SK-N-SH (cell line): Measurements from ENCODE around the gene IL32. TPM values are rescaled to one million over a fixed set of nuclear protein-coding genes. Genes with fewer than 3 reads are reported as not detected.

Source experiments
- CTCF ChIA-PET: fragments of 300-600, 350-600 bp; formaldehyde crosslinking; extraction: SDS; loops from one replicate; lab custom pipeline; 2021; lab: Yijun Ruan, JAX
- POLR2A ChIA-PET: fragments of 350-600 bp; sonication (Branson Sonifier 250); formaldehyde crosslinking; extraction: SDS; loops from one replicate; lab custom pipeline; 2020; ENCODE audit warnings: antibody characterized with exemption, inconsistent platforms; lab: Yijun Ruan, JAX
- DNase-seq: peaks from one replicate; pipeline ENCODE4 v3.0.0; 2012
- H2AFZ ChIP-seq: fragments of 200-600 bp; sonication (generic); 2 replicates; pipeline ENCODE4 v1.8.1; 2016; ENCODE audit warnings: antibody characterized with exemption, mild to moderate bottlenecking, low read depth
- H3F3A ChIP-seq: fragments of 200-600 bp; sonication (generic); replicated peaks from 2 replicates; pipeline ENCODE3; 2016; ENCODE audit warnings: antibody characterized with exemption, mild to moderate bottlenecking; ENCODE audit not compliant: insufficient read depth
- H3K27ac ChIP-seq, 2 experiments: fragments of 200-500 bp in 1 of 2; fragments of 200-600 bp in 1 of 2; sonication (Bioruptor generic) in 1 of 2; sonication (generic), shearing (Covaris generic) in 1 of 2; 2 replicates each; pipeline versions ENCODE4 v1.5.1 to v1.6.1; 2014 to 2016; ENCODE audit warnings: low read depth in 2 of 2, inconsistent platforms in 1 of 2, low read length in 1 of 2, mild to moderate bottlenecking in 1 of 2, mixed read lengths in 1 of 2
- H3K27me3 ChIP-seq: fragments of 200-600 bp; sonication (generic), shearing (Covaris generic); 2 replicates; pipeline ENCODE4 v1.6.1; 2016; ENCODE audit warnings: mixed run types; ENCODE audit not compliant: insufficient read depth
- H3K36me3 ChIP-seq, 2 experiments: fragments of 200-500 bp in 1 of 2; fragments of 200-600 bp in 1 of 2; sonication (Bioruptor generic) in 1 of 2; sonication (generic) in 1 of 2; replicated peaks in 1 of 2; 2 replicates each; pipeline versions ENCODE3 to v1.5.1; 2014 to 2016; ENCODE audit warnings: low read length in 1 of 2, mild to moderate bottlenecking in 1 of 2; ENCODE audit not compliant: insufficient read depth in 2 of 2, control insufficient read depth in 1 of 2
- H3K4me1 ChIP-seq, 2 experiments: fragments of 200-500 bp in 1 of 2; fragments of 200-600 bp in 1 of 2; sonication (Bioruptor generic) in 1 of 2; sonication (generic), shearing (Covaris generic) in 1 of 2; 2 replicates each; pipeline versions ENCODE4 v1.5.1 to v1.6.1; 2014 to 2016; ENCODE audit warnings: low read depth in 1 of 2, low read length in 1 of 2, mixed run types in 1 of 2; ENCODE audit not compliant: insufficient read depth in 2 of 2, control insufficient read depth in 1 of 2
- H3K4me2 ChIP-seq: fragments of 200-600 bp; sonication (generic), shearing (Covaris generic); 2 replicates; pipeline ENCODE4 v1.6.1; 2017; ENCODE audit warnings: mixed run types
- H3K4me3 ChIP-seq, 2 experiments: fragments of 200-500 bp in 1 of 2; fragments of 200-600 bp in 1 of 2; sonication (Bioruptor generic) in 1 of 2; sonication (generic), shearing (Covaris generic) in 1 of 2; 2 replicates each; pipeline versions ENCODE4 v1.5.1 to v1.8.1; 2014 to 2016; ENCODE audit warnings: low read depth in 2 of 2, inconsistent platforms in 1 of 2, low read length in 1 of 2, mild to moderate bottlenecking in 1 of 2, mixed read lengths in 1 of 2, moderate library complexity in 1 of 2
- H3K79me2 ChIP-seq: fragments of 200-600 bp; sonication (generic); 2 replicates; pipeline ENCODE4 v1.8.1; 2017; ENCODE audit warnings: mild to moderate bottlenecking; ENCODE audit not compliant: insufficient read depth
- H3K9ac ChIP-seq: fragments of 200-600 bp; sonication (generic); 2 replicates; pipeline ENCODE4 v1.6.1; 2017; ENCODE audit warnings: mixed run types
- H3K9me2 ChIP-seq: fragments of 200-600 bp; sonication (generic); 2 replicates; pipeline ENCODE4 v1.6.1; 2017; ENCODE audit warnings: mixed run types
- H3K9me3 ChIP-seq: fragments of 200-600 bp; sonication (generic); 2 replicates; pipeline ENCODE4 v1.6.1; 2017; ENCODE audit warnings: mixed run types, mild to moderate bottlenecking, moderate library complexity
- H4K20me1 ChIP-seq: fragments of 200-600 bp; sonication (generic); 2 replicates; pipeline ENCODE4 v1.6.1; 2017; ENCODE audit warnings: mild to moderate bottlenecking, mixed run types; ENCODE audit not compliant: insufficient read depth
- EP300 ChIP-seq, 2 experiments: IDR thresholded peaks; 2 replicates each; pipeline versions ENCODE4 v1.4.0 to v1.6.1; 2012; ENCODE audit warnings: borderline replicate concordance in 1 of 2, low read depth in 1 of 2, low read length in 1 of 2
- EZH2phosphoT487 ChIP-seq: fragments of 200-600 bp; sonication (generic); IDR thresholded peaks from 2 replicates; pipeline ENCODE4 v1.6.1; 2017; ENCODE audit warnings: low read depth, mixed run types, mild to moderate bottlenecking, antibody characterized with exemption, moderate library complexity, borderline replicate concordance
- FOXJ3 ChIP-seq: sonication (generic); formaldehyde crosslinking; IDR thresholded peaks from 2 replicates; pipeline ENCODE4 v1.5.1; 2020; ENCODE audit warnings: mild to moderate bottlenecking, missing genetic modification reagents
- GABPA ChIP-seq: IDR thresholded peaks from 2 replicates; pipeline ENCODE4 v1.4.0; 2012; ENCODE audit warnings: low read depth, mild to moderate bottlenecking
- IRF3 ChIP-seq: fragments of 150-350 bp; IDR thresholded peaks from 2 replicates; pipeline ENCODE4 v1.6.1; 2016; ENCODE audit warnings: mild to moderate bottlenecking, low read depth, low read length
- NFIC ChIP-seq: IDR thresholded peaks from 2 replicates; pipeline ENCODE4 v1.4.0; 2012; ENCODE audit warnings: borderline replicate concordance
- PBX3 ChIP-seq: IDR thresholded peaks from 2 replicates; pipeline ENCODE4; 2012
- TAF1 ChIP-seq: IDR thresholded peaks from 2 replicates; pipeline ENCODE4 v1.6.1; 2012; ENCODE audit warnings: low read depth, mild to moderate bottlenecking, low read length, moderate library complexity, borderline replicate concordance
- TCF12 ChIP-seq: IDR thresholded peaks from 2 replicates; pipeline ENCODE4 v1.4.0; 2012
- USF1 ChIP-seq: IDR thresholded peaks from 2 replicates; pipeline ENCODE4 v1.4.0; 2012; ENCODE audit warnings: low read depth, borderline replicate concordance
- ZBTB33 ChIP-seq: IDR thresholded peaks from 2 replicates; pipeline ENCODE4 v1.4.0; 2012; ENCODE audit warnings: low read depth, borderline replicate concordance
- WGBS: methylation state at CpG from one replicate; pipeline ENCODE4 v1.1.6; 2017; ENCODE audit warnings: low lambda C conversion rate; 5-methylcytosine and 5-hydroxymethylcytosine counted together
- polyA plus RNA-seq, 3 experiments: library from polyadenylated mRNA; depleted of rRNA; stranded (reverse); fragments of >200 nt; gene quantifications; 2 replicates each; pipeline ENCODE4 v1.2.3, GENCODE V29; 2012

Gene IL32
- polyA plus RNA-seq, 1 of the 3 experiments (the other 2 are of a cell fraction), result 26.4 TPM

GRCh38 chr16:3045758-3046640 is 19.4 kb upstream of the IL32 start, which contains the start of gene MMP25:
TSS of gene MMP25 (plus strand) at chr16:3046561. CDS start at chr16:3046918, 357 bp downstream.
- H2AFZ ChIP-seq, result peak within 1 kb of the TSS; percentile 41; the same call in 1 of the 2 replicates
- no peaks in the 10 kb centered on the region for H3K9me2 ChIP-seq
- peaks cover 8% of the 10 kb centered on the region for H3F3A ChIP-seq
- peaks cover 72% of the 10 kb centered on the region for H3K27me3 ChIP-seq
- no peaks in the 10 kb centered on the region for H3K36me3 ChIP-seq
- no peaks in the 10 kb centered on the region for H3K9me3 ChIP-seq
- H3K4me3 ChIP-seq, result peak within 1 kb of the TSS; percentile 33 to 56
- no peaks in the 10 kb centered on the region; a peak in 1 of 4 replicates for H3K4me1 ChIP-seq
- POLR2A ChIA-PET, result no interaction called here
- DNase-seq, result peak; percentile 82
- CTCF ChIA-PET, result interaction anchor here (2.3 to 8.5 kb wide), 3 partner anchors 12 to 14 kb away, joined by 6 to 141 read pairs (median 10); no protein-coding TSS in a partner anchor
- TF ChIP-seq EP300 (IDR thresholded peaks at IDR 0.05; ENCODE audit: borderline replicate concordance in 1 of 2, low read depth in 1 of 2, low read length in 1 of 2), result no peak
- TF ChIP-seq PBX3, result no peak
- no peak for TF ChIP-seq TAF1
- no peak for TF ChIP-seq ZBTB33
- no peak for TF ChIP-seq FOXJ3 (CRISPR knock-in tag)
- no peak for TF ChIP-seq TCF12
- TF ChIP-seq GABPA, result no peak
- 0 out of 2 replicates have a peak, but pooled peaks have one; percentile 14 for TF ChIP-seq USF1
- TF ChIP-seq IRF3, result no peak
- no peak for TF ChIP-seq NFIC
- TF ChIP-seq EZH2phosphoT487, result peak; percentile 92
- H3K4me2 ChIP-seq, result peak within 1 kb of the TSS; percentile 89
- under 1% methylated on average over 21 of the region's 86 CpGs for WGBS
- no peaks in the 10 kb centered on the region for H3K79me2 ChIP-seq
- no peak within 1 kb of the TSS for H3K27ac ChIP-seq
- no peaks in the 10 kb centered on the region for H4K20me1 ChIP-seq
- no peak within 1 kb of the TSS for H3K9ac ChIP-seq
